ENCODE results near the gene CEP162. TPM values are rescaled to one million over a fixed set of nuclear protein-coding genes. Genes with fewer than 3 reads are reported as not detected.
"Not testable (repeated sequence)": the region's sequence is repeated elsewhere in the genome, so short reads cannot be mapped to it uniquely, and the experiment has no call there.

CEP162 gene
- total and polyA plus RNA-seq, 11 donors = 1.6 to 5.6 (median 4.4) TPM

GRCh38 chr6:84167457-84167856 is 60.0 kb downstream of the CEP162 start:
- Histone ChIP-seq H3K27ac (no peak overlapping the region), H3K9me3 (no peaks in the 10 kb centered on the region), H3K4me1 (peaks cover 0 to 8% (median 0%) of the 10 kb centered on the region in 12 donors), H3K4me3 (no peak overlapping the region), H3K27me3 (no peaks in the 10 kb centered on the region), H3K36me3 (peaks cover 0 to 42% (median 7%) of the 10 kb centered on the region in 9 donors)
- no peak for ATAC-seq
- TF ChIP-seq, protein P1, sequence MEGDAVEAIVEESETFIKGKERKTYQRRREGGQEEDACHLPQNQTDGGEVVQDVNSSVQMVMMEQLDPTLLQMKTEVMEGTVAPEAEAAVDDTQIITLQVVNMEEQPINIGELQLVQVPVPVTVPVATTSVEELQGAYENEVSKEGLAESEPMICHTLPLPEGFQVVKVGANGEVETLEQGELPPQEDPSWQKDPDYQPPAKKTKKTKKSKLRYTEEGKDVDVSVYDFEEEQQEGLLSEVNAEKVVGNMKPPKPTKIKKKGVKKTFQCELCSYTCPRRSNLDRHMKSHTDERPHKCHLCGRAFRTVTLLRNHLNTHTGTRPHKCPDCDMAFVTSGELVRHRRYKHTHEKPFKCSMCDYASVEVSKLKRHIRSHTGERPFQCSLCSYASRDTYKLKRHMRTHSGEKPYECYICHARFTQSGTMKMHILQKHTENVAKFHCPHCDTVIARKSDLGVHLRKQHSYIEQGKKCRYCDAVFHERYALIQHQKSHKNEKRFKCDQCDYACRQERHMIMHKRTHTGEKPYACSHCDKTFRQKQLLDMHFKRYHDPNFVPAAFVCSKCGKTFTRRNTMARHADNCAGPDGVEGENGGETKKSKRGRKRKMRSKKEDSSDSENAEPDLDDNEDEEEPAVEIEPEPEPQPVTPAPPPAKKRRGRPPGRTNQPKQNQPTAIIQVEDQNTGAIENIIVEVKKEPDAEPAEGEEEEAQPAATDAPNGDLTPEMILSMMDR (IDR thresholded peaks at IDR 0.05) = no peak
- intact Hi-C loops (cut with DNase I) = no loop called here
- DNase-seq = no peak
- WGBS, 4 donors = 97 to 100% (median 100%) methylated on average over 1 of the region's 1 CpG

DNA sequence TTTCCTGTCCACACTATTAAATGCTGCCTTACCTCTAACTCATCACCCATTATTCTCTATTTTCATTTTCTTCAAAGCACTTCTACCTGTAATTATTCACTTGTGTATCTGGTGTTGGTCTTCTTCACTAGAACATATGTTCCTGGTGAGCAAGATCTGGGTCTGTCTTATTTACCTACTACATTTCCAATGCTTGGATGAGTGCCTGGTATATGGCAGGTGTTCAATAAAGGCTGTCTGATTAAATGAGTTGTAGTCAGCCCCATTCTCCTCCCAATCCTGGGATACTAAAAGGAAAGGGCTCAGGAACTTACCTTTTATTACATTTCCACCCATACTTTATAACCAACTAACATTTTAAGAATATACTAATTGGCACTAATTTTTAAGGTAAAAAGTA is 61.0 kb downstream of the CEP162 start:
- no peak overlapping the region for H3K4me3 ChIP-seq
- no peaks in the 10 kb centered on the region for H3K9me3 ChIP-seq
- intact Hi-C loops (cut with DNase I) = no loop called here
- peaks cover 0 to 38% (median 9%) of the 10 kb centered on the region in 9 donors for H3K36me3 ChIP-seq
- peaks cover 0 to 8% (median 0%) of the 10 kb centered on the region in 12 donors for H3K4me1 ChIP-seq
- TF ChIP-seq, protein P1 (IDR thresholded peaks at IDR 0.05) = no peak
- TF ChIP-seq POLR2A (IDR thresholded peaks at IDR 0.05) = no peak
- H3K27ac ChIP-seq = no peak overlapping the region
- DNase-seq = no peak
- H3K27me3 ChIP-seq = no peaks in the 10 kb centered on the region
- no peak for ATAC-seq

GRCh38 chr6:84164328-84164727 is 63.1 kb downstream of the CEP162 start:
- H3K36me3 ChIP-seq = peaks cover 0 to 39% (median 8%) of the 10 kb centered on the region in 9 donors
- 95 to 100% (median 98%) methylated on average over 3 of the region's 3 CpGs for WGBS, 4 donors
- H3K4me1 ChIP-seq; intact Hi-C loops (cut with DNase I); H3K27me3 ChIP-seq; H3K9me3 ChIP-seq; H3K27ac ChIP-seq; ATAC-seq; H3K4me3 ChIP-seq; DNase-seq: not testable (repeated sequence)

DNA sequence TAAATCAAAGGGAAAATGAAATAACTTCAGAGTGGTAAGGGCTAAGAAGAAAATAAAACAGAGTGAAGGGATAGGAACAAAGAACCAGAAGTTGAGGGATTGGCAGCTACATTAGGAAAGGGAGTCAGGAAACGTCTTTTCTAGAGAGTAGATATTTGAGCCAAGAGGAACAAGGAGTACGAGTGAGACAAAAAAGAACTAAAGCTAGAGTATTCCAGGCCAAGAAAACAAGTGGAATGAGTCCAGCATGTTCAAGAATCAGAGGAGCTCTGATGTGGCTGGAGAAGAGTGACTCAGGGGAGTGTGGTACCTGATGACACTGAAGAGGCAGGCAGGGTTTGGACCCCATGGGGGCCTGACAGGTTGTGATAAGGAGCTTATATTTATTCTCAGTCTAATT is 66.3 kb downstream of the CEP162 start:
- Histone ChIP-seq H3K36me3 (peaks cover 0 to 46% (median 12%) of the 10 kb centered on the region in 9 donors), H3K27ac (no peak overlapping the region), H3K4me3 (no peak overlapping the region), H3K4me1 (peaks cover 0 to 2% (median 0%) of the 10 kb centered on the region in 12 donors), H3K27me3 (no peaks in the 10 kb centered on the region), H3K9me3 (no peaks in the 10 kb centered on the region)
- no peak for ATAC-seq
- TF ChIP-seq, protein P1 (IDR thresholded peaks at IDR 0.05) = no peak
- TF ChIP-seq POLR2A (IDR thresholded peaks at IDR 0.05) = no peak
- WGBS, 4 donors = 43 to 70% (median 46%) methylated on average over 2 of the region's 2 CpGs
- intact Hi-C loops (cut with DNase I) = no loop called here
- DNase-seq = no peak

DNA sequence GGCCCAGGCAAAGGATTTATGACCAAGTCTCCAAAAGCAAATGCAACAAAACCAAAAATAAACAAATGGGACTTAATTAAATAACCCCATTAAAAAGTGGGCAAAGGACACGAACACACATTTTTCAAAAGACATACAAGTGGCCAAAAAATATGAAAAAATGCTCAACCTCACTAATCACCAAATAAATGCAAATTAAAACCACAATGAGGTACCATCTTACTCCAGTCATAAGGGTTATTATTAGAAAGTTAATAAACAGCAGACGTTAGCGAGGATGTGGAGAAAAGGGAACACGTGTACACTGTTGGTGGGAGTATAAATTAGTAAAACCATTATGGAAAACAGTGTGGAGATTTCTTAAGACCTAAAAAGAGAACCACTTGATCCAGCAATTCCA is 71.1 kb downstream of the CEP162 start:
- H3K27me3 ChIP-seq = no peaks in the 10 kb centered on the region
- no peaks in the 10 kb centered on the region for H3K9me3 ChIP-seq
- intact Hi-C loops (cut with DNase I) = no loop called here
- ATAC-seq = no peak
- 93 to 97% (median 95%) methylated on average over 4 of the region's 4 CpGs for WGBS, 4 donors
- H3K36me3 ChIP-seq = peaks cover 0 to 76% (median 42%) of the 10 kb centered on the region in 9 donors
- no peak for DNase-seq
- H3K27ac ChIP-seq = no peak overlapping the region
- H3K4me1 ChIP-seq = peaks cover 0 to 2% (median 0%) of the 10 kb centered on the region in 12 donors
- TF ChIP-seq, protein P1 (IDR thresholded peaks at IDR 0.05) = no peak
- no peak for TF ChIP-seq POLR2A (IDR thresholded peaks at IDR 0.05)
- H3K4me3 ChIP-seq = no peak overlapping the region

All from heart left ventricle (tissue), 16 donors.